Measurements from ENCODE around the gene GALNT12. TPM values are rescaled to one million over a fixed set of nuclear protein-coding genes. Genes with fewer than 3 reads are reported as not detected.

Gene GALNT12
- total RNA-seq, 1 experiment from 2014 or later, result 52.9 TPM

- H3K4me3 ChIP-seq, result no peak overlapping the region
- peaks cover 21% of the 10 kb centered on the region for H3K4me1 ChIP-seq (replicated peaks; ENCODE audit: insufficient read depth)
- H3K27ac ChIP-seq, result no peak overlapping the region
- H3K9me3 ChIP-seq (ENCODE audit: insufficient read depth, low read depth), result 0 out of 2 replicates have a peak, but pooled peaks cover 8% of the 10 kb centered on the region
- no peaks in the 10 kb centered on the region for H3K36me3 ChIP-seq (ENCODE audit: low read depth)
- BruUV-seq (replicated peaks), result no TSS peak
- H4K20me1 ChIP-seq (ENCODE audit: insufficient read depth), result no peaks in the 10 kb centered on the region
- POLR2A ChIA-PET (ENCODE audit: unreplicated experiment), result no interaction called here
- intact Hi-C loops (cut with micrococcal nuclease; ENCODE audit: unreplicated experiment), result no loop called here
- H3K79me2 ChIP-seq (ENCODE audit: low read depth), result no peaks in the 10 kb centered on the region
- H3K27me3 ChIP-seq (ENCODE audit: insufficient read depth, low read depth), result no peaks in the 10 kb centered on the region
- peak in 1 of 2 experiments; percentile 16 for DNase-seq
- H3K9me2 ChIP-seq (ENCODE audit: insufficient read depth), result no peaks in the 10 kb centered on the region
- H2AFZ ChIP-seq, result no peak overlapping the region
- TF ChIP-seq CTCF (conservative IDR thresholded peaks at IDR 0.05) (no peak), EZH2 (IDR thresholded peaks at IDR 0.05; ENCODE audit: low read depth) (no peak)
- H3F3A ChIP-seq (ENCODE audit: insufficient read depth, low read depth), result no peaks in the 10 kb centered on the region
- CTCF ChIA-PET, result interaction anchor here (0.6 kb wide), 1 partner anchor 144 kb away, joined by 14 read pairs; no protein-coding TSS in a partner anchor
- no peak overlapping the region for H3K4me2 ChIP-seq
These were observed 48.1 kb downstream of the GALNT12 start for GRCh38 chr9:98855592-98855991.

- H3K4me1 ChIP-seq (replicated peaks; ENCODE audit: insufficient read depth), result peaks cover 11% of the 10 kb centered on the region
- POLR2A ChIA-PET (ENCODE audit: unreplicated experiment), result no interaction called here
- no peak for TF ChIP-seq CTCF (conservative IDR thresholded peaks at IDR 0.05)
- TF ChIP-seq EZH2 (IDR thresholded peaks at IDR 0.05; ENCODE audit: low read depth), result no peak
- intact Hi-C loops (cut with micrococcal nuclease; ENCODE audit: unreplicated experiment), result no loop called here
- no peaks in the 10 kb centered on the region for H3K9me2 ChIP-seq (ENCODE audit: insufficient read depth)
- CTCF ChIA-PET, result no interaction called here
- no peaks in the 10 kb centered on the region for H3K79me2 ChIP-seq (ENCODE audit: low read depth)
- 0 out of 2 replicates have a peak, but pooled peaks cover 8% of the 10 kb centered on the region for H3K9me3 ChIP-seq (ENCODE audit: insufficient read depth, low read depth)
- H3K4me3 ChIP-seq, result no peak overlapping the region
- H2AFZ ChIP-seq, result no peak overlapping the region
- H3K27me3 ChIP-seq (ENCODE audit: insufficient read depth, low read depth), result no peaks in the 10 kb centered on the region
- no peak overlapping the region for H3K4me2 ChIP-seq
- H3K27ac ChIP-seq, result no peak overlapping the region
- H3K36me3 ChIP-seq (ENCODE audit: low read depth), result no peaks in the 10 kb centered on the region
- no TSS peak for BruUV-seq (replicated peaks)
- DNase-seq, result no peak
- no peaks in the 10 kb centered on the region for H4K20me1 ChIP-seq (ENCODE audit: insufficient read depth)
- no peaks in the 10 kb centered on the region for H3F3A ChIP-seq (ENCODE audit: insufficient read depth, low read depth)
These were observed 49.5 kb downstream of the GALNT12 start for GRCh38 chr9:98856982-98857381.

GRCh38 chr9:98859941-98860340, 52.5 kb downstream of the GALNT12 start:
- POLR2A ChIA-PET (ENCODE audit: unreplicated experiment), result no interaction called here
- BruUV-seq (replicated peaks), result no TSS peak

More at GRCh38 chr9:98859941-98860340, 52.5 kb downstream of the GALNT12 start:
- peak in 1 of 2 experiments; percentile 28 for DNase-seq
- no peak overlapping the region for H3K27ac ChIP-seq
- peaks cover 4% of the 10 kb centered on the region; the same call in 1 of the 2 replicates for H3K4me1 ChIP-seq (replicated peaks; ENCODE audit: insufficient read depth)
- H3K9me3 ChIP-seq (ENCODE audit: insufficient read depth, low read depth), result 0 out of 2 replicates have a peak, but pooled peaks cover 8% of the 10 kb centered on the region
- no peaks in the 10 kb centered on the region for H3K79me2 ChIP-seq (ENCODE audit: low read depth)
- H4K20me1 ChIP-seq (ENCODE audit: insufficient read depth), result no peaks in the 10 kb centered on the region
- H2AFZ ChIP-seq, result no peak overlapping the region
- H3K9me2 ChIP-seq (ENCODE audit: insufficient read depth), result no peaks in the 10 kb centered on the region
- H3K27me3 ChIP-seq (ENCODE audit: insufficient read depth, low read depth), result no peaks in the 10 kb centered on the region
- intact Hi-C loops (cut with micrococcal nuclease; ENCODE audit: unreplicated experiment), result loop anchor here (2.0 kb wide), 1 partner anchor 281 kb away; no protein-coding TSS in a partner anchor
- no peaks in the 10 kb centered on the region; the same call in 1 of the 2 replicates for H3F3A ChIP-seq (ENCODE audit: insufficient read depth, low read depth)
- no peaks in the 10 kb centered on the region for H3K36me3 ChIP-seq (ENCODE audit: low read depth)
- no peak overlapping the region for H3K4me3 ChIP-seq
- no peak overlapping the region for H3K4me2 ChIP-seq
- CTCF ChIA-PET, result interaction anchor here (0.7 kb wide), 1 partner anchor 12 kb away, joined by 4 read pairs; no protein-coding TSS in a partner anchor
- TF ChIP-seq CTCF (conservative IDR thresholded peaks at IDR 0.05) (no peak), EZH2 (IDR thresholded peaks at IDR 0.05; ENCODE audit: low read depth) (no peak)

Measured in PC-9 (cell line).